Measurements from ENCODE around the gene GAL3ST3.

GRCh38 chr11:66052664-66052982, 3.7 kb upstream of the GAL3ST3 start:
- TF ChIP-seq EZH2 (IDR thresholded peaks at IDR 0.05; ENCODE audit: low read length, missing control alignments) (no peak), CTCF (conservative IDR thresholded peaks at IDR 0.05 in 1 of 2, IDR thresholded peaks at IDR 0.05 in 1 of 2; ENCODE audit: low read depth in 1 of 2, low read length in 2 of 2) (no peak)
